H9 (cell line): ENCODE data around the gene TMEM80. TPM values are rescaled to one million over a fixed set of nuclear protein-coding genes. Genes with fewer than 3 reads are reported as not detected.

Experiments
- DNase-seq: peaks from one replicate; pipeline ENCODE4 v3.0.0-alpha.2; 2017
- H2AFZ ChIP-seq: one replicate; pipeline ENCODE4 v1.6.1; 2013; ENCODE audit warnings: mild to moderate bottlenecking, low read length, control low read depth, moderate library complexity
- H2AK5ac ChIP-seq: 2 replicates; pipeline ENCODE4 v1.6.1; 2013; ENCODE audit warnings: low read length, control low read depth, mixed read lengths; ENCODE audit not compliant: insufficient read length
- H2BK120ac ChIP-seq: one replicate; pipeline ENCODE4 v1.6.1; 2013; ENCODE audit warnings: low read depth, mild to moderate bottlenecking, low read length, control low read depth, inconsistent platforms; ENCODE audit not compliant: poor library complexity, severe bottlenecking
- H2BK12ac ChIP-seq: 2 replicates; pipeline ENCODE4 v1.6.1; 2013; ENCODE audit warnings: low read length, control low read depth, mixed read lengths, low read depth; ENCODE audit not compliant: insufficient read length
- H2BK15ac ChIP-seq: 2 replicates; pipeline ENCODE4 v1.6.1; 2013; ENCODE audit warnings: low read depth, low read length, control low read depth
- H2BK20ac ChIP-seq: one replicate; pipeline ENCODE4 v1.6.1; 2013; ENCODE audit warnings: low read depth, mild to moderate bottlenecking, low read length, control low read depth, inconsistent platforms; ENCODE audit not compliant: poor library complexity, severe bottlenecking
- H2BK5ac ChIP-seq: 2 replicates; pipeline ENCODE4 v1.6.1; 2013; ENCODE audit warnings: low read length, control low read depth, mixed read lengths; ENCODE audit not compliant: insufficient read length
- H3K14ac ChIP-seq: 2 replicates; pipeline ENCODE4 v1.6.1; 2013; ENCODE audit warnings: low read length, control low read depth; ENCODE audit not compliant: insufficient read depth
- H3K18ac ChIP-seq: 2 replicates; pipeline ENCODE4 v1.6.1; 2013; ENCODE audit warnings: low read depth, mild to moderate bottlenecking, mixed read lengths, low read length, control low read depth; ENCODE audit not compliant: insufficient read length
- H3K23ac ChIP-seq: 2 replicates; pipeline ENCODE4 v1.6.1; 2013; ENCODE audit warnings: low read length, control low read depth, mixed read lengths, low read depth; ENCODE audit not compliant: insufficient read length
- H3K23me2 ChIP-seq: 2 replicates; pipeline ENCODE4 v1.6.1; 2013; ENCODE audit warnings: low read depth, mild to moderate bottlenecking, mixed read lengths, low read length, control low read depth; ENCODE audit not compliant: insufficient read length, poor library complexity, severe bottlenecking
- H3K27ac ChIP-seq: 2 replicates; pipeline ENCODE4 v1.5.1; 2013; ENCODE audit warnings: low read length, control low read depth, mixed read lengths, low read depth; ENCODE audit not compliant: insufficient read length
- H3K27me3 ChIP-seq: 2 replicates; pipeline ENCODE4 v1.6.1; 2013; ENCODE audit warnings: low read length, control low read depth, inconsistent platforms; ENCODE audit not compliant: insufficient read depth
- H3K4ac ChIP-seq: 2 replicates; pipeline ENCODE4 v1.6.1; 2013; ENCODE audit warnings: low read depth, mild to moderate bottlenecking, control low read depth, inconsistent platforms, low read length, moderate library complexity
- H3K4me1 ChIP-seq: 2 replicates; pipeline ENCODE4 v1.6.1; 2013; ENCODE audit warnings: low read length, control low read depth, inconsistent platforms; ENCODE audit not compliant: insufficient read depth
- H3K4me2 ChIP-seq: 2 replicates; pipeline ENCODE4 v1.6.1; 2013; ENCODE audit warnings: low read length, control low read depth, mixed read lengths; ENCODE audit not compliant: insufficient read length, insufficient read depth
- H3K56ac ChIP-seq: 2 replicates; pipeline ENCODE4 v1.6.1; 2013; ENCODE audit warnings: low read depth, mild to moderate bottlenecking, mixed read lengths, low read length, control low read depth; ENCODE audit not compliant: insufficient read length
- H3K79me1 ChIP-seq: 2 replicates; pipeline ENCODE4 v1.6.1; 2013; ENCODE audit warnings: low read depth, mild to moderate bottlenecking, moderate library complexity, low read length, control low read depth, inconsistent platforms; ENCODE audit not compliant: insufficient read depth, poor library complexity, severe bottlenecking
- H3K79me2 ChIP-seq: 2 replicates; pipeline ENCODE4 v1.6.1; 2013; ENCODE audit warnings: low read length, control low read depth, inconsistent platforms; ENCODE audit not compliant: insufficient read depth
- H3K9ac ChIP-seq: 2 replicates; pipeline ENCODE4 v1.6.1; 2013; ENCODE audit warnings: low read length, control low read depth, mixed read lengths; ENCODE audit not compliant: insufficient read length; ENCODE audit errors: extremely low read depth
- H3K9me3 ChIP-seq: one replicate; pipeline ENCODE4 v1.6.1; 2013; ENCODE audit warnings: low read depth, low read length, inconsistent platforms; ENCODE audit not compliant: control insufficient read depth
- H3T11ph ChIP-seq: one replicate; pipeline ENCODE4 v1.6.1; 2013; ENCODE audit warnings: mild to moderate bottlenecking, low read length, control low read depth, inconsistent platforms
- H4K20me1 ChIP-seq: one replicate; pipeline ENCODE4 v1.6.1; 2013; ENCODE audit not compliant: control insufficient read depth, insufficient read length, insufficient read depth
- H4K5ac ChIP-seq: 2 replicates; pipeline ENCODE4 v1.6.1; 2013; ENCODE audit warnings: low read depth, mild to moderate bottlenecking, mixed read lengths, low read length, control low read depth; ENCODE audit not compliant: insufficient read length
- H4K8ac ChIP-seq: replicated peaks from 2 replicates; pipeline ENCODE4 v1.6.1; 2013; ENCODE audit warnings: low read length, control low read depth, mixed read lengths, low read depth; ENCODE audit not compliant: insufficient read length
- H4K91ac ChIP-seq: 2 replicates; pipeline ENCODE4 v1.6.1; 2013; ENCODE audit warnings: low read depth, mild to moderate bottlenecking, moderate library complexity, mixed read lengths, low read length, control low read depth; ENCODE audit not compliant: insufficient read length
- H3K27ac Mint-ChIP-seq, 3 experiments: 2 replicates in 2 of 3; 3 replicates in 1 of 3; pipeline ENCODE4 v1.8.0; 2020 to 2021; ENCODE audit warnings: mixed read lengths in 3 of 3, mild to moderate bottlenecking in 1 of 3, moderate library complexity in 1 of 3
- H3K27me3 Mint-ChIP-seq: 2 replicates; pipeline ENCODE4 v1.8.0; 2021; ENCODE audit warnings: low read depth, mild to moderate bottlenecking, moderate library complexity, mixed read lengths
- H3K36me3 Mint-ChIP-seq, 3 experiments: 2 replicates in 2 of 3; 3 replicates in 1 of 3; pipeline ENCODE4 v1.8.0; 2020 to 2021; ENCODE audit warnings: low read depth in 3 of 3, mixed read lengths in 3 of 3; ENCODE audit not compliant: insufficient read depth in 1 of 3
- H3K4me1 Mint-ChIP-seq, 2 experiments: 2 replicates each; pipeline ENCODE4 v1.8.0; 2020; ENCODE audit warnings: mixed read lengths in 2 of 2
- H3K4me3 Mint-ChIP-seq, 2 experiments: 2 replicates in 1 of 2; 3 replicates in 1 of 2; pipeline ENCODE4 v1.8.0; 2020 to 2021; ENCODE audit warnings: mild to moderate bottlenecking in 2 of 2, mixed read lengths in 2 of 2, moderate library complexity in 1 of 2
- H3K9me3 Mint-ChIP-seq, 2 experiments: 2 replicates in 1 of 2; 3 replicates in 1 of 2; pipeline ENCODE4 v1.8.0; 2020; ENCODE audit warnings: mild to moderate bottlenecking in 2 of 2, mixed read lengths in 2 of 2, moderate library complexity in 1 of 2
- CTCF ChIP-seq: fragments of 200-600 bp; sonication (generic); conservative IDR thresholded peaks from 3 replicates; pipeline ENCODE4 v1.8.0; 2021; ENCODE audit warnings: antibody characterized with exemption, mild to moderate bottlenecking
- WGBS: extraction: QIAGEN DNeasy Blood & Tissue Kit; methylation state at CpG from one replicate; pipeline ENCODE4 v1.1.7; 2013; ENCODE audit warnings: missing lambda C conversion rate, low lambda C conversion rate, mixed read lengths; ENCODE audit not compliant: insufficient read length; ENCODE audit errors: extremely low coverage; 5-methylcytosine and 5-hydroxymethylcytosine counted together
- total RNA-seq: library from RNA; stranded (reverse); gene quantifications from 2 replicates; pipeline ENCODE4 v1.2.1, GENCODE V29; 2021

Gene TMEM80
- total RNA-seq, 1 experiment from 2014 or later, result 23.6 TPM

GRCh38 chr11:660281-660680 is 35.3 kb upstream of the TMEM80 start:
- Histone ChIP-seq H2AFZ (no peak overlapping the region), H2BK20ac (no peak overlapping the region), H4K8ac (no peak overlapping the region), H3K79me1 (no peaks in the 10 kb centered on the region), H2BK12ac (no peak overlapping the region), H3K14ac (no peak overlapping the region), H2BK15ac (no peak overlapping the region), H3K9ac (no peak overlapping the region), H4K5ac (no peak overlapping the region), H3K56ac (no peak overlapping the region), H3K23ac (no peak overlapping the region), H2AK5ac (no peak overlapping the region), H2BK5ac (no peak overlapping the region), H3T11ph (no peak overlapping the region), H3K18ac (no peak overlapping the region), H3K4ac (no peak overlapping the region), H3K4me1 (no peaks in the 10 kb centered on the region), H3K79me2 (no peaks in the 10 kb centered on the region), H3K27me3 (no peaks in the 10 kb centered on the region), H3K4me2 (no peak overlapping the region), H2BK120ac (no peak overlapping the region), H3K9me3 (no peaks in the 10 kb centered on the region), H3K27ac (no peak overlapping the region), H4K91ac (no peak overlapping the region), H3K23me2 (no peaks in the 10 kb centered on the region), H4K20me1 (no peaks in the 10 kb centered on the region)
- Mint-ChIP-seq H3K4me3 (no peak overlapping the region), H3K9me3 (no peaks in the 10 kb centered on the region), H3K27me3 (no peaks in the 10 kb centered on the region), H3K4me1 (0 out of 4 replicates have a peak, but pooled peaks cover 0 to 3% of the 10 kb centered on the region in 2 experiments), H3K36me3 (peaks cover 6 to 47% (median 28%) of the 10 kb centered on the region in 3 experiments; a peak in 6 of 7 replicates), H3K27ac (peak overlapping the region in 1 of 3 experiments; percentile 30; a peak in 1 of 7 replicates)
- no CpG with 5 or more reads among the region's 19 CpGs for WGBS
- no peak for DNase-seq
- no peak for TF ChIP-seq CTCF
